Activated naive CD4-positive, alpha-beta T cell treated with anti-CD3 and anti-CD28 coated beads for 36 hours (primary cell): ENCODE data around the gene SND1. TPM values are rescaled to one million over a fixed set of nuclear protein-coding genes. Genes with fewer than 3 reads are reported as not detected.

Experiments used
- CTCF ChIA-PET: fragments of 350-600 bp; sonication (Branson Sonifier 250); formaldehyde crosslinking; loops from one replicate; lab custom pipeline; 2021; ENCODE audit warnings: antibody characterized with exemption; lab: Charles Lee
- DNase-seq: peaks from one replicate; pipeline ENCODE4 v3.0.0-alpha.2; 2020
- H3K27ac Mint-ChIP-seq: one replicate; pipeline ENCODE4 v1.8.0; 2021; ENCODE audit warnings: mild to moderate bottlenecking, mixed read lengths
- H3K27me3 Mint-ChIP-seq: one replicate; pipeline ENCODE4 v1.8.0; 2021; ENCODE audit warnings: low read depth, mixed read lengths
- H3K36me3 Mint-ChIP-seq: one replicate; pipeline ENCODE4 v1.8.0; 2021; ENCODE audit warnings: low read depth, mixed read lengths
- H3K4me1 Mint-ChIP-seq: one replicate; pipeline ENCODE4 v1.8.0; 2021; ENCODE audit warnings: low read depth, mixed read lengths
- H3K4me3 Mint-ChIP-seq: one replicate; pipeline ENCODE4 v1.8.0; 2021; ENCODE audit warnings: mild to moderate bottlenecking, moderate library complexity, mixed read lengths
- H3K9me3 Mint-ChIP-seq: one replicate; pipeline ENCODE4 v1.8.0; 2021; ENCODE audit warnings: mixed read lengths
- intact Hi-C: fragments of 100-400 bp; cut with micrococcal nuclease; formaldehyde crosslinking; loops from one replicate; pipeline ENCODE4 v1.15.1; 2023
- total RNA-seq, 2 experiments: library from RNA; stranded (reverse); gene quantifications; one replicate each; pipeline ENCODE4 v1.2.3, GENCODE V29; 2021

SND1 gene
- total RNA-seq, 2 experiments from 2014 or later: 184 to 211 TPM

DNA sequence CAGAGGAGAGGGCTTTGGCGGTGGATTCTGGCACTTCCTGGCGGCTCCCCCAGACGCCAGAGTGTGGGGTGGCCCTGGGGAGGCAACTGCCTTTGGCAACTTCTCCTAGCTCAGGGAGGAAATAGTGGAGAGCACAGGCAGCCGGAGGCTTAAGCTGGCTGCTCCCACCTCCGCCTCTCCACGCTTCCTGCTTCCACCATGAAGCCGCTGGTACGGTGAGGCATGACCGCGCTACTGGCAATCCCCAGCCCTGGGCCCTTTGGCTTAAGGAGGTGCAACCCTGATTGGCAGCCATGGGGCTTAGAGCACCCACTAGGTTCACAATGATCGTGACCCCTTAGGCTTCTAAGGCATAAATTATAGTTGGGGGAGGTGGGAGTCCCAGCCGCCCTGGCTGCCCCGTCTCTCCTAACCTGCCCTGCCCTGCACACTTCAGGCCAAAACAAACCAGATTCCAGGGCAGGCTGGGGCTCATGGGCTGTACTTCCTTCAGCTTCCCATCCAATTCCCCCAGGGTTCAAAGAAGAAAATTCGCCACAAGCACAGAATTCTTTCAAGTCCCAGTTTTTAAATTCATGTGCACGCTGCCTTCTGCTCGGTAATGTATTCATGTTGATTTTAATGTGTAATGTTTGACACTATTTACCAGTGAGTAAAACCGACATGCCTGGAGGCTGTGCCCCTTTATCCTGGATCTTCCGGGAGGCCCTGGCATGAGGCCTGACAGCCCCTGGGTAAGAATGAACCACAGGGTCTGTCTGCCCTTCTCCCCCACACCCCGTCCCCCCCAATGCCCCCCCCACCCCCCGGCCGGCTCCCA, 469.9 kb downstream of the SND1 start:
- Mint-ChIP-seq H3K9me3 (no peaks in the 10 kb centered on the region), H3K27me3 (no peaks in the 10 kb centered on the region), H3K4me1 (peaks cover 12% of the 10 kb centered on the region), H3K27ac (no peak overlapping the region), H3K36me3 (no peaks in the 10 kb centered on the region), H3K4me3 (no peak overlapping the region)
- DNase-seq: peak; percentile 39
- CTCF ChIA-PET: interaction anchor here (2.2 to 2.6 kb wide), 2 partner anchors 13 to 14 kb away, joined by 8 to 13 read pairs; no protein-coding TSS in a partner anchor
- intact Hi-C loops: no loop called here

- CTCF ChIA-PET: interaction anchor here (0.6 to 2.6 kb wide), 3 partner anchors 13 to 593 kb away, joined by 3 to 13 read pairs (median 9); no protein-coding TSS in a partner anchor
- Mint-ChIP-seq H3K4me1 (peaks cover 12% of the 10 kb centered on the region), H3K27ac (no peak overlapping the region), H3K9me3 (no peaks in the 10 kb centered on the region), H3K36me3 (no peaks in the 10 kb centered on the region), H3K4me3 (no peak overlapping the region), H3K27me3 (no peaks in the 10 kb centered on the region)
- intact Hi-C loops: no loop called here
- no peak for DNase-seq
Observed at GRCh38 chr7:128122576-128123290, 470.7 kb downstream of the SND1 start.

DNA sequence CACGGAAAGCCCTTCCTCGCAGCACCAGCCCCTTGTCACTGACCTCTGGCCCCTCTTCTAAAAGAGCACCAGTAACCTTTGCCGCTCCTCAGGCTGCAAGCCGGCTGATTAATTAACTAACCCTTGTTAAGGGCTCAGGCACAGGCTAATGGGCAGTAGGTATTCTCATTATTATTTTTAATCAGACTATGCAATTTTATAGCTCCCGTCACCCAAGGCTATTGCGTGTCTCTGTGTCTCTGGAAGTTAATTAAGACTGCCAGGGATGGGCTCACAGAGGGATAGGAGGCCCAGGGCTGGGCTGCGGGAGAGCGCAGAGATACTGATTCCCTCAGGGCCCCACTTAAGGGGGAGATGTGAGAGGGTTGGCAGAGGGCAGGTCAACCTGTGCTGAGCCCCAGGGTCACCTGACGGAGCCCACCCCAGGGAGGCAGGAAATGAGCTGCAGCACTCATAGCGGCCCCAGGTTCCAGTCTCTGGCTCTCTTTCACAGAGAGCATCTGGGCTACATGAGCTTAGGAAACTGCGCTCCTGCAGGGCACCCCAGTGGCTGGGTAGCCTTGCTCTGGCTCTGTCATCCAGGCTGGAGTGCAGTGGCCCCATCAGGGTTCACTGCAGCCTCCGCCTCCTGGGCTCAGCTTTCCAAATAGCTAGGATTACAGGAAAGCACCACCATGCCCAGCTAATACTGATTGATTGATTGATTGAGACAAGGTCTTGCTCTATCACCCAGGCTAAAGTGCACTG, 471.5 kb downstream of the SND1 start:
- CTCF ChIA-PET: interaction anchor here (0.6 to 2.6 kb wide), 4 partner anchors 11 to 593 kb away, joined by 3 to 13 read pairs (median 6); no protein-coding TSS in a partner anchor
- Mint-ChIP-seq H3K27me3 (no peaks in the 10 kb centered on the region), H3K4me1 (peaks cover 11% of the 10 kb centered on the region), H3K27ac (no peak overlapping the region), H3K36me3 (no peaks in the 10 kb centered on the region), H3K4me3 (no peak overlapping the region), H3K9me3 (no peaks in the 10 kb centered on the region)
- intact Hi-C loops: no loop called here
- DNase-seq: no peak

GRCh38 chr7:128124786-128125185, 472.8 kb downstream of the SND1 start:
- CTCF ChIA-PET: interaction anchor here (1.2 kb wide), 1 partner anchor 11 kb away, joined by 6 read pairs; no protein-coding TSS in a partner anchor
- Mint-ChIP-seq H3K36me3 (no peaks in the 10 kb centered on the region), H3K27me3 (no peaks in the 10 kb centered on the region), H3K27ac (no peak overlapping the region), H3K4me3 (no peak overlapping the region), H3K9me3 (no peaks in the 10 kb centered on the region), H3K4me1 (peaks cover 10% of the 10 kb centered on the region)
- intact Hi-C loops: no loop called here
- DNase-seq: no peak

DNA sequence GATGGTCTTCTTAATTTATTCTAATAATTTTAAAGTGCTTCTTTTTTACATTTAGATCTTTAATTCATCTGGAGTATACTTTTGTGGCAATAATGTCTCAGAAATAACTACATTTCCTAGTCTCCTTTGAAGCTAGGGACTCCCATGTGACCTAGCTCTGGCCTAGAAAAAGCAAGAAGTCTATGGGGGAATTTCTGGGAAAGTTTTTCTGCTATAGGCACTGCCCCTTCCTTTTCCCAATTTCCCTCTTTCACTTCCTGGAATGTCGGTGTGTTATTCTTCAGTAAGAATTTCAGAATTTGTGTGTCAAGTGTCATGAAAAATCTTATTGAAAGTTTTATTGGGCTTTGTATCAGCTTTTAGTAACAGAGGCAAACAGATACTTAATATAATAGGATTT, 473.8 kb downstream of the SND1 start:
- Mint-ChIP-seq H3K27me3 (no peaks in the 10 kb centered on the region), H3K36me3 (no peaks in the 10 kb centered on the region), H3K9me3 (no peaks in the 10 kb centered on the region), H3K4me1 (peaks cover 10% of the 10 kb centered on the region), H3K4me3 (no peak overlapping the region), H3K27ac (no peak overlapping the region)
- CTCF ChIA-PET: interaction anchor here (0.6 to 1.2 kb wide), 3 partner anchors 10 to 83 kb away, joined by 3 to 6 read pairs (median 4); no protein-coding TSS in a partner anchor
- intact Hi-C loops: no loop called here
- DNase-seq: no peak

GRCh38 chr7:128128401-128128800, 476.4 kb downstream of the SND1 start:
- no peak overlapping the region for H3K27ac Mint-ChIP-seq
- intact Hi-C loops: no loop called here
- CTCF ChIA-PET: interaction anchor here (2.4 kb wide), 1 partner anchor 81 kb away, joined by 10 read pairs; no protein-coding TSS in a partner anchor
- H3K27me3 Mint-ChIP-seq: peaks cover under 1% of the 10 kb centered on the region
- no peaks in the 10 kb centered on the region for H3K36me3 Mint-ChIP-seq
- H3K4me3 Mint-ChIP-seq: no peak overlapping the region
- no peak for DNase-seq
- H3K9me3 Mint-ChIP-seq: no peaks in the 10 kb centered on the region
- peaks cover 6% of the 10 kb centered on the region for H3K4me1 Mint-ChIP-seq

- intact Hi-C loops: no loop called here
- H3K9me3 Mint-ChIP-seq: no peaks in the 10 kb centered on the region
- DNase-seq: no peak
- H3K4me1 Mint-ChIP-seq: peaks cover 6% of the 10 kb centered on the region
- peaks cover 8% of the 10 kb centered on the region for H3K27me3 Mint-ChIP-seq
- H3K36me3 Mint-ChIP-seq: no peaks in the 10 kb centered on the region
- CTCF ChIA-PET: interaction anchor here (1.1 to 2.4 kb wide), 2 partner anchors 80 kb away, joined by 3 to 10 read pairs; no protein-coding TSS in a partner anchor
- no peak overlapping the region for H3K4me3 Mint-ChIP-seq
- no peak overlapping the region for H3K27ac Mint-ChIP-seq
Observed at GRCh38 chr7:128129224-128129864, 477.4 kb downstream of the SND1 start.

DNA sequence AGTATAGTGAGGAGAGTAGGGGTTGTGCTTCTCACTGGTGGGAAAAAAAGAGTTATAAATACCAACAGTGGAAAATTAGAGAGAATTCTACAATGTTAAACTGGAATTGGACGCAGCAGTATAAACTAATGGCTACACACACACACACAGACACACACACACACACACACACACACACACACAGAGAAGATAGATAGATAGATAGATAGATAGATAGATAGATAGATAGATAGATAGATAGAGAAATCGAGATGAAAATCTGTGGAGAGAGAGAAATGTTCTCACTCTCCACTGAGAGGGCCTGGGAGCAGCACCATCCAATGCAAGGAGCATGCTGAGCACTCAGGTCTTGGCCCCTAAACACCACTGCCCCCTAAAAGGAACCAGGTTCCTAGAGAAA, 479.1 kb downstream of the SND1 start:
- CTCF ChIA-PET: no interaction called here
- Mint-ChIP-seq H3K4me3 (no peak overlapping the region), H3K36me3 (no peaks in the 10 kb centered on the region), H3K4me1 (peaks cover 11% of the 10 kb centered on the region), H3K27ac (no peak overlapping the region), H3K27me3 (peaks cover 16% of the 10 kb centered on the region), H3K9me3 (no peaks in the 10 kb centered on the region)
- no peak for DNase-seq
- intact Hi-C loops: no loop called here

DNA sequence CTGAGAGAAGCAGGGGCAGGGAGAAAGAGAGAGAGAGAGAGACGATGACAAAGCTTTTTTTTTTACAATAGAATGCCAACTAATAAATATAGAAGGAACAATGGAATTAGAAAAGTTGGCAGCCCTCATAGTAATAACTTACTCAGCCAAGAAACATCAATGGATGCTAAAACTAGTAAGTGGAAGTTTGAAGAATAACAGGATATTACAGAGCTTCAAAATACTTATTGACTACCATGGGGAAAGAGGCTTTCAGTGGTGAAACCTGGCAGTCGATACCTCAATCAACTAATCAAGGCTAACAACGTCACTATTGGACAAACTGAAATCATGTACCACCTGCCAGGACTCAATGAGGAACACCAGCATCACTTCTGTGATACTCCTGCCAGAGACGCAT, 479.7 kb downstream of the SND1 start:
- no peak overlapping the region for H3K27ac Mint-ChIP-seq
- CTCF ChIA-PET: no interaction called here
- H3K9me3 Mint-ChIP-seq: no peaks in the 10 kb centered on the region
- intact Hi-C loops: no loop called here
- H3K4me1 Mint-ChIP-seq: peaks cover 12% of the 10 kb centered on the region
- no peak for DNase-seq
- H3K4me3 Mint-ChIP-seq: no peak overlapping the region
- H3K27me3 Mint-ChIP-seq: peaks cover 16% of the 10 kb centered on the region
- no peaks in the 10 kb centered on the region for H3K36me3 Mint-ChIP-seq

GRCh38 chr7:128132426-128133069, 480.6 kb downstream of the SND1 start:
- H3K27me3 Mint-ChIP-seq: peaks cover 16% of the 10 kb centered on the region
- no peak for DNase-seq
- H3K27ac Mint-ChIP-seq: no peak overlapping the region
- intact Hi-C loops: no loop called here
- H3K36me3 Mint-ChIP-seq: no peaks in the 10 kb centered on the region
- H3K4me3 Mint-ChIP-seq: no peak overlapping the region
- H3K9me3 Mint-ChIP-seq: no peaks in the 10 kb centered on the region
- CTCF ChIA-PET: no interaction called here
- H3K4me1 Mint-ChIP-seq: peaks cover 12% of the 10 kb centered on the region

DNA sequence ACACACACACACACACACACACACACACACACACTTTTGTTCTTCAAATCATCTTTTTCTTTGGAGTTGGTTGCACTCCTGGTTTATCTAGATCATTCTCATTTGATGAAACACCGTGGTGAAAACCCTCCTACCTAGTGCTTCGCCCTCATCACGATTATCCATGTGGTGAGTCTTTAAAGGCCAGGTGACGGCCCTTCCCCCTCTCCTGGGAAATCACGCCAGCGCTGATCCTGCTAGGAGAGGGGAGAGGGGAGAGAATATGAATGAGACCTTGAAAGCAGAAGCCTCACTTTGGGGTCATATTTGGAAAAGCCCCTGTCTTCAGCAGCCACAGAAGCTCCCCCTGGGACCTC, 483.1 kb downstream of the SND1 start:
- CTCF ChIA-PET: interaction anchor here (0.6 to 6.3 kb wide), 22 partner anchors 8 to 427 kb away, joined by 3 to 94 read pairs (median 6); no protein-coding TSS in a partner anchor
- Mint-ChIP-seq H3K9me3 (peaks cover 2% of the 10 kb centered on the region), H3K27ac (no peak overlapping the region)

More for the DNA sequence above, 483.1 kb downstream of the SND1 start:
- peak overlapping the region; percentile 61 for H3K4me3 Mint-ChIP-seq
- peaks cover 18% of the 10 kb centered on the region for H3K27me3 Mint-ChIP-seq
- intact Hi-C loops: loop anchor here (1.0 to 5.0 kb wide), 2 partner anchors 427 to 548 kb away; partner anchors contain the start of genes ARF5 and GCC1
- H3K36me3 Mint-ChIP-seq: no peaks in the 10 kb centered on the region
- H3K4me1 Mint-ChIP-seq: peaks cover 12% of the 10 kb centered on the region
- DNase-seq: no peak
